ENCODE measurements around the gene SOX13. TPM values are rescaled to one million over a fixed set of nuclear protein-coding genes. Genes with fewer than 3 reads are reported as not detected.

SOX13 gene
- total and polyA plus RNA-seq, 9 of the 15 experiments (the other 6 are each of a cell fraction or from before 2014, with no cell fraction given): 0.03 to 0.35 (median 0.06) TPM; not detected in 5

DNA sequence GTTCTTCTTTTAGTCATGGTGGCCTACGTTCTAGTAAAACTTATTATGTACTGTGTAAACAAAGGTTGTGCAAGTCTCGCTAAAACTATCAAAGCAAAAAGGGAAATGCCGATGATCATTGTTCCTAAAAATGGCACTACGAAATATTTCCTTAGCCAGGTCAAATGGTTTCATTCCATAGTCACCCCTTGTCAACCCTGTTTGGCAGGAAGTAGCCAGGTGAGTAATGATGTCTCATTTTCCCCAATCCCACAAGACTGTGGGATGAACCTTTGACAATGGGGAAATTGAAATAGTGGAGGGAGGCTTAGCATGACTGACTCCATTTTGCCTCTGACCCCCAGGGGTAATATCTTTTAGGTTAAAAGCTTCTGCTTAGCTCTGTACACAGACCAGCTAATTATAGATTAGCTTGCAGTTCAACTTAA is 98.8 kb downstream of the SOX13 start (continued):
- TF ChIP-seq ZNF175 (CRISPR knock-in tag; IDR thresholded peaks at IDR 0.05; ENCODE audit: low read depth): peak; percentile 98
- TF ChIP-seq, protein P1, sequence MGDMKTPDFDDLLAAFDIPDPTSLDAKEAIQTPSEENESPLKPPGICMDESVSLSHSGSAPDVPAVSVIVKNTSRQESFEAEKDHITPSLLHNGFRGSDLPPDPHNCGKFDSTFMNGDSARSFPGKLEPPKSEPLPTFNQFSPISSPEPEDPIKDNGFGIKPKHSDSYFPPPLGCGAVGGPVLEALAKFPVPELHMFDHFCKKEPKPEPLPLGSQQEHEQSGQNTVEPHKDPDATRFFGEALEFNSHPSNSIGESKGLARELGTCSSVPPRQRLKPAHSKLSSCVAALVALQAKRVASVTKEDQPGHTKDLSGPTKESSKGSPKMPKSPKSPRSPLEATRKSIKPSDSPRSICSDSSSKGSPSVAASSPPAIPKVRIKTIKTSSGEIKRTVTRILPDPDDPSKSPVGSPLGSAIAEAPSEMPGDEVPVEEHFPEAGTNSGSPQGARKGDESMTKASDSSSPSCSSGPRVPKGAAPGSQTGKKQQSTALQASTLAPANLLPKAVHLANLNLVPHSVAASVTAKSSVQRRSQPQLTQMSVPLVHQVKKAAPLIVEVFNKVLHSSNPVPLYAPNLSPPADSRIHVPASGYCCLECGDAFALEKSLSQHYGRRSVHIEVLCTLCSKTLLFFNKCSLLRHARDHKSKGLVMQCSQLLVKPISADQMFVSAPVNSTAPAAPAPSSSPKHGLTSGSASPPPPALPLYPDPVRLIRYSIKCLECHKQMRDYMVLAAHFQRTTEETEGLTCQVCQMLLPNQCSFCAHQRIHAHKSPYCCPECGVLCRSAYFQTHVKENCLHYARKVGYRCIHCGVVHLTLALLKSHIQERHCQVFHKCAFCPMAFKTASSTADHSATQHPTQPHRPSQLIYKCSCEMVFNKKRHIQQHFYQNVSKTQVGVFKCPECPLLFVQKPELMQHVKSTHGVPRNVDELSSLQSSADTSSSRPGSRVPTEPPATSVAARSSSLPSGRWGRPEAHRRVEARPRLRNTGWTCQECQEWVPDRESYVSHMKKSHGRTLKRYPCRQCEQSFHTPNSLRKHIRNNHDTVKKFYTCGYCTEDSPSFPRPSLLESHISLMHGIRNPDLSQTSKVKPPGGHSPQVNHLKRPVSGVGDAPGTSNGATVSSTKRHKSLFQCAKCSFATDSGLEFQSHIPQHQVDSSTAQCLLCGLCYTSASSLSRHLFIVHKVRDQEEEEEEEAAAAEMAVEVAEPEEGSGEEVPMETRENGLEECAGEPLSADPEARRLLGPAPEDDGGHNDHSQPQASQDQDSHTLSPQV (IDR thresholded peaks at IDR 0.05): no peak; the same call in 1 of the 2 replicates
- no peak for TF ChIP-seq RBM15 (IDR thresholded peaks at IDR 0.05; ENCODE audit: insufficient read depth, low read length)
- no peak for TF ChIP-seq KLF13 (tag; IDR thresholded peaks at IDR 0.05; ENCODE audit: borderline replicate concordance, low read depth)
- TF ChIP-seq SIN3B (IDR thresholded peaks at IDR 0.05; ENCODE audit: low read depth): no peak
- TF ChIP-seq CBFB (CRISPR knock-in tag; IDR thresholded peaks at IDR 0.05): no peak
- no peak for TF ChIP-seq PHF20 (IDR thresholded peaks at IDR 0.05; ENCODE audit: partially characterized antibody)
- TF ChIP-seq, protein P2, sequence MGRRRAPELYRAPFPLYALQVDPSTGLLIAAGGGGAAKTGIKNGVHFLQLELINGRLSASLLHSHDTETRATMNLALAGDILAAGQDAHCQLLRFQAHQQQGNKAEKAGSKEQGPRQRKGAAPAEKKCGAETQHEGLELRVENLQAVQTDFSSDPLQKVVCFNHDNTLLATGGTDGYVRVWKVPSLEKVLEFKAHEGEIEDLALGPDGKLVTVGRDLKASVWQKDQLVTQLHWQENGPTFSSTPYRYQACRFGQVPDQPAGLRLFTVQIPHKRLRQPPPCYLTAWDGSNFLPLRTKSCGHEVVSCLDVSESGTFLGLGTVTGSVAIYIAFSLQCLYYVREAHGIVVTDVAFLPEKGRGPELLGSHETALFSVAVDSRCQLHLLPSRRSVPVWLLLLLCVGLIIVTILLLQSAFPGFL (CRISPR knock-in tag; IDR thresholded peaks at IDR 0.05): no peak
- TF ChIP-seq EP300 (IDR thresholded peaks at IDR 0.05; ENCODE audit: low read length): no peak
- TF ChIP-seq, protein P3, sequence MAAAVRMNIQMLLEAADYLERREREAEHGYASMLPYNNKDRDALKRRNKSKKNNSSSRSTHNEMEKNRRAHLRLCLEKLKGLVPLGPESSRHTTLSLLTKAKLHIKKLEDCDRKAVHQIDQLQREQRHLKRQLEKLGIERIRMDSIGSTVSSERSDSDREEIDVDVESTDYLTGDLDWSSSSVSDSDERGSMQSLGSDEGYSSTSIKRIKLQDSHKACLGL (CRISPR knock-in tag; IDR thresholded peaks at IDR 0.05; ENCODE audit: borderline replicate concordance, poor library complexity, severe bottlenecking): no peak
- no peak for TF ChIP-seq MCM3 (IDR thresholded peaks at IDR 0.05)
- TF ChIP-seq ZNF124 (CRISPR knock-in tag; IDR thresholded peaks at IDR 0.05): no peak
- peak; percentile 43; the same call in 1 of the 2 replicates for TF ChIP-seq BACH1 (tag; IDR thresholded peaks at IDR 0.05)
- TF ChIP-seq, protein P4, sequence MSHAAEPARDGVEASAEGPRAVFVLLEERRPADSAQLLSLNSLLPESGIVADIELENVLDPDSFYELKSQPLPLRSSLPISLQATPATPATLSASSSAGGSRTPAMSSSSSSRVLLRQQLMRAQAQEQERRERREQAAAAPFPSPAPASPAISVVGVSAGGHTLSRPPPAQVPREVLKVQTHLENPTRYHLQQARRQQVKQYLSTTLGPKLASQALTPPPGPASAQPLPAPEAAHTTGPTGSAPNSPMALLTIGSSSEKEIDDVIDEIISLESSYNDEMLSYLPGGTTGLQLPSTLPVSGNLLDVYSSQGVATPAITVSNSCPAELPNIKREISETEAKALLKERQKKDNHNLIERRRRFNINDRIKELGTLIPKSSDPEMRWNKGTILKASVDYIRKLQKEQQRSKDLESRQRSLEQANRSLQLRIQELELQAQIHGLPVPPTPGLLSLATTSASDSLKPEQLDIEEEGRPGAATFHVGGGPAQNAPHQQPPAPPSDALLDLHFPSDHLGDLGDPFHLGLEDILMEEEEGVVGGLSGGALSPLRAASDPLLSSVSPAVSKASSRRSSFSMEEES (CRISPR knock-in tag; IDR thresholded peaks at IDR 0.05): peak; percentile 56
- TF ChIP-seq ZNF12 (CRISPR knock-in tag; IDR thresholded peaks at IDR 0.05): no peak
- no peak for TF ChIP-seq TBL1XR1 (IDR thresholded peaks at IDR 0.05; ENCODE audit: low read length in 2 of 2)
- no peak for TF ChIP-seq SREBF1 (IDR thresholded peaks at IDR 0.05; ENCODE audit: borderline replicate concordance, low read depth, low read length)
- 0 out of 4 replicates have a peak, but pooled peaks of 1 of the 2 experiments have one; percentile 21 for TF ChIP-seq RAD21 (CRISPR knock-in tag; conservative IDR thresholded peaks at IDR 0.05 in 1 of 2, IDR thresholded peaks at IDR 0.05 in 1 of 2)
- TF ChIP-seq TCFL5 (CRISPR knock-in tag; conservative IDR thresholded peaks at IDR 0.05): peak; percentile 87
- TF ChIP-seq ZNF133 (CRISPR knock-in tag; IDR thresholded peaks at IDR 0.05): no peak; the same call in 1 of the 2 replicates
